Tongue (tissue), 2 donors: Measurements from ENCODE around the gene GHR. TPM values are rescaled to one million over a fixed set of nuclear protein-coding genes. Genes with fewer than 3 reads are reported as not detected.

Experiments
- DNase-seq: peaks from one replicate; pipeline ENCODE4 v3.0.0-alpha.2; 2015
- total RNA-seq: library from RNA; depleted of rRNA; stranded (reverse); fragments of >200 nt; gene quantifications from one replicate; pipeline ENCODE4 v1.2.3, GENCODE V29; 2014

Gene GHR
- total RNA-seq, 1 donor from 2014 or later, result 13.4 TPM

- DNase-seq, result no peak
These were observed 93.2 kb downstream of the GHR start for GRCh38 chr5:42516282-42517042.

GRCh38 chr5:42517164-42517563 lies 93.9 kb downstream of the GHR start:
- DNase-seq, result no peak

- DNase-seq, result peak; percentile 94
These were observed 95.5 kb downstream of the GHR start for GRCh38 chr5:42518595-42519221.

- DNase-seq, result no peak
These were observed 97.0 kb downstream of the GHR start for GRCh38 chr5:42520203-42520602.

GRCh38 chr5:42520957-42521356 lies 97.7 kb downstream of the GHR start:
- peak; percentile 38 for DNase-seq

GRCh38 chr5:42521406-42521805 lies 98.2 kb downstream of the GHR start:
- DNase-seq, result peak; percentile 32

GRCh38 chr5:42522783-42523182 lies 99.5 kb downstream of the GHR start:
- no peak for DNase-seq

GRCh38 chr5:42526179-42526578 lies 102.9 kb downstream of the GHR start:
- no peak for DNase-seq

GRCh38 chr5:42531611-42532010 lies 108.4 kb downstream of the GHR start:
- no peak for DNase-seq

- DNase-seq, result no peak
These were observed 118.9 kb downstream of the GHR start for GRCh38 chr5:42542106-42542505.

- DNase-seq, result no peak
These were observed 120.5 kb downstream of the GHR start for GRCh38 chr5:42543774-42544173.

GRCh38 chr5:42545038-42545437 lies 121.8 kb downstream of the GHR start:
- no peak for DNase-seq

GRCh38 chr5:42547141-42547540 lies 123.9 kb downstream of the GHR start:
- DNase-seq, result no peak

- no peak for DNase-seq
These were observed 124.7 kb downstream of the GHR start for GRCh38 chr5:42547894-42548293.

- DNase-seq, result no peak
These were observed 129.4 kb downstream of the GHR start for GRCh38 chr5:42552597-42552996.

- DNase-seq, result no peak
These were observed 130.2 kb downstream of the GHR start for GRCh38 chr5:42553461-42553860.

- no peak for DNase-seq
These were observed 131.8 kb downstream of the GHR start for GRCh38 chr5:42555010-42555409.

- no peak for DNase-seq
These were observed 132.6 kb downstream of the GHR start for GRCh38 chr5:42555797-42556196.

GRCh38 chr5:42557689-42558088 lies 134.4 kb downstream of the GHR start:
- no peak for DNase-seq

GRCh38 chr5:42561656-42562055 lies 138.4 kb downstream of the GHR start:
- DNase-seq, result no peak

GRCh38 chr5:42564689-42565356 lies 141.6 kb downstream of the GHR start:
- no peak for DNase-seq

GRCh38 chr5:42566652-42567295 lies 143.5 kb downstream of the GHR start:
- DNase-seq, result peak; percentile 91

- DNase-seq, result no peak
These were observed 146.1 kb downstream of the GHR start for GRCh38 chr5:42569325-42569724.
